Measurements from ENCODE around the gene GSTM1. TPM values are rescaled to one million over a fixed set of nuclear protein-coding genes. Genes with fewer than 3 reads are reported as not detected.

The GSTM1 gene
- not detected in 5 replicates for total RNA-seq (2022; extraction: Qiagen RNA extraction; ENCODE audit: low read depth)

DNA sequence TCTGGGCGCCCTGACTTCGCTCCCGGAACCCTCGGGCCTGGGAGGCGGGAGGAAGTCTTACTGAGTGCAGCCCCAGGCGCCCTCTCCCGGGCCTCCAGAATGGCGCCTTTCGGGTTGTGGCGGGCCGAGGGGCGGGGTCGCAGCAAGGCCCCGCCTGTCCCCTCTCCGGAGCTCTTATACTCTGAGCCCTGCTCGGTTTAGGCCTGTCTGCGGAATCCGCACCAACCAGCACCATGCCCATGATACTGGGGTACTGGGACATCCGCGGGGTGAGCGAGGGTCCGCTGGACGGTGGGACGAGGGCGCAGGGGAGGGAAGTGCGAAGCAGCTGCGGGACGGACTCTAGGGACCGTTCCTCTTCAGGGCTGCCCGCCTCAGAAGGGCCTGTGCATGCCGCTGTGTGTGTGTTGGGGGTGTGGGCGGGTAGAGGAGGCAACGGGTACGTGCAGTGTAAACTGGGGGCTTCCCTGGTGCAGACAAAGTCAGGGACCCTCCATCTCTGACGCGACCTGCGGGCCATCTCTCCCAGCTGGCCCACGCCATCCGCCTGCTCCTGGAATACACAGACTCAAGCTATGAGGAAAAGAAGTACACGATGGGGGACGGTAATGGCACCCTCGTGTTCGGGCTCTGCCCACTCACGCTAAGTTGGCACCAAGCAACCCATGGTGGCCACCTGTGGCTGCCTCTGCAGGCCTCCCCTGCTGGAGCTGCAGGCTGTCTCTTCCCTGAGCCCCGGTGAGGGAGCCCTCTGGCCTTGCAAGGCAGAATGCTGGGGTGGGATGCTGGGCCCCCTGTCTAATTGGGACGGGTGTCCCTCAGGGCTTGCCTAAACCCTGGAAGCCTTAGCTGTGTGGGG, at the start of gene GSTM1:
GSTM1 (plus strand) TSS at position 177 of the 859 bp plus-strand sequence; CDS start at position 234, 57 bp downstream.

DNA sequence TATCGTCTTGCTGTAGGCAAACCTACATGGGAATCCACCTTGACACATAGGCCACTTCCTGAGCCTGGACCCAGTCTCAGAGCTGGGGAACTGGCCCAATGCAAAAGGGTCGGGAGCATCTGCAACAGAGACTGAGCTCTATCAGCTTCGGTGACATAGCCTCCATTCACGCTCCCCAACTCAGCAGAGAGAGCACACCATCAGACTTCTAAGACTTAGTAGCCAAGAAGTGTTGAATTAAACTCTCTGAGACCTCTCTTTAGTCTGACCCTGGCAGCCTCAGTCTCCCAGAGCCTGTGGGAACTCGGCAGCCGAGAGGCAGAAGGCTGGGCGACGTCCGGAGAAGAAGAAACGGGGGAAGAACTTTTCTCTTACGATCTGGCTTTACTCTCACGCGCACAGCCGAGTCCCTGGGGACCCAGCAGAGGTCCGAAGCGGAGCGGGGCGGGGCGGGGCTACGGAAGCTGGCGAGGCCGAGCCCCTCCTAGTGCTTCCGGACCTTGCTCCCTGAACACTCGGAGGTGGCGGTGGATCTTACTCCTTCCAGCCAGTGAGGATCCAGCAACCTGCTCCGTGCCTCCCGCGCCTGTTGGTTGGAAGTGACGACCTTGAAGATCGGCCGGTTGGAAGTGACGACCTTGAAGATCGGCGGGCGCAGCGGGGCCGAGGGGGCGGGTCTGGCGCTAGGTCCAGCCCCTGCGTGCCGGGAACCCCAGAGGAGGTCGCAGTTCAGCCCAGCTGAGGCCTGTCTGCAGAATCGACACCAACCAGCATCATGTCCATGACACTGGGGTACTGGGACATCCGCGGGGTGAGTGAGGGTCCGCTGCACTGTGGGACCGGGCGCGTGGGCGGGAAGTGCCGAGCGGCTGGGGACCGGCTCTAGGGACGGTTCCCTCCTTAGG, 31.8 kb upstream of the GSTM1 start, which contains the start of gene GSTM4:
GSTM4 (plus strand) TSS at position 485 of the 905 bp plus-strand sequence; CDS start at position 776, 291 bp downstream.

DNA sequence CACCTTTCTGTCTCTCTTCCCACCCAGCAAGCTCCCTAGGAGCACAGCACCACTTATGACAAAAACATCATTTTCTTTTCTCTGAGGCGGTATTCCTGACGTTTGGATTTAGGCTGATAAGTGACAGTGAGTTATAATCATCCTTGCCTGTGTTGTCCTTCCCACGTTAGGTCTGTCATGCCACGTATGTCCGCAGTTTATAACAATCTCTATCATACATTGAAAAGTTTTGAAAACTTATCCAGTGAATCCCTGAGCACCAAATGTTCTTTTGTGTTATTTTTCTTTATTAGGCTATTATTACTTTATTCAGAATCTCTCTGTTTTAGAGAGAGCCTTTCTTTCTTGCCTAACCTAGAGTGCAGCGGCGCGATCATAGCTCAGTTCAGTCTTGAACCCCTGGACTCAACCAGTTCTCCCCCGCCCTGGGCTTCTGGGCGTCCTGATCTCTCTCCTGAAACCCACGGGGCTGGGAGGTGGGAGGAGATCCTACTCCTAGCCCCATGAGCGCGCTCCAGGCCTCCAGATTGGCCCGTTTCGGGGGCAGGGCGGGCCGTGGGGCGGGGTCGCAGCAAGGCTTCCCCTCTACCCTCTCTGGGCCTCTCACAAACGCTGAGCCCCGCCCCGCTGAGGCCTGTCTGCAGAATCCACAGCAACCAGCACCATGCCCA, 20.0 kb upstream of the GSTM1 start, which contains the start of gene GSTM2:
GSTM2 (plus strand) TSS at position 606 of the 671 bp plus-strand sequence; CDS start at position 665, 59 bp downstream.

DNA sequence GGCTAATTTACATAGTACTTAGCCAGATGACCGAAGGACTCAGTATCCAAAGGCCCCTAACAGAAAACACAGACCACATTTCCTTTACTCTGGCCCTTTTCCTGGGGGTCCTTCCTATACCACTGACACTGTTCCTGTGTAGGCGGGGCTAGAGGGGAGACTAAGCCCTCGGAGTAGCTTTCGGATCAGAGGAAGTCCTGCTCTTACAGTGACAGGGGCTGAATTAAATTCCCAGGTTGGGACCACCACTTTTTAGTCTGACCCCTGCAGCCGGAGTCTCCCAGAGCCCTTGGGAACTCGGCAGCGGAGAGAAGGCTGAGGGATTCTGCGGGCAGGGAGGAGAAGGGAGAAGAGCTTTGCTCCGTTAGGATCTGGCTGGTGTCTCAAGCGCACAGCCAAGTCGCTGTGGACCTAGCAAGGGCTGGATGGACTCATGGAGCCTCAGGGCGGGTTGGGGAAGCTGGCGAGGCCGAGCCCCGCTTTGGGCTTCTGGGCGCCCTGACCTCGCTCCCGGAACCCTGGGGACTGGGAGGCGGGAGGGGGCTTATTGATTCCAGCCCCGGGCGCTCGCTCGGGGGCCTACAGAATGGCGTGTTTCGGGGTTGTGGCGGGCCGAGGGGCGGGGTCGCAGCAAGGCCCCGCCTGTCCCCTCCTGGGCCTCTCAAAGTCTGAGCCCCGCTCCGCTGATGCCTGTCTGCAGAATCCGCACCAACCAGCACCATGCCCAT, 24.1 kb downstream of the GSTM1 start, which contains the start of gene GSTM5:
GSTM5 (plus strand) TSS at position 659 of the 728 bp plus-strand sequence; CDS start at position 721, 62 bp downstream.

DNA sequence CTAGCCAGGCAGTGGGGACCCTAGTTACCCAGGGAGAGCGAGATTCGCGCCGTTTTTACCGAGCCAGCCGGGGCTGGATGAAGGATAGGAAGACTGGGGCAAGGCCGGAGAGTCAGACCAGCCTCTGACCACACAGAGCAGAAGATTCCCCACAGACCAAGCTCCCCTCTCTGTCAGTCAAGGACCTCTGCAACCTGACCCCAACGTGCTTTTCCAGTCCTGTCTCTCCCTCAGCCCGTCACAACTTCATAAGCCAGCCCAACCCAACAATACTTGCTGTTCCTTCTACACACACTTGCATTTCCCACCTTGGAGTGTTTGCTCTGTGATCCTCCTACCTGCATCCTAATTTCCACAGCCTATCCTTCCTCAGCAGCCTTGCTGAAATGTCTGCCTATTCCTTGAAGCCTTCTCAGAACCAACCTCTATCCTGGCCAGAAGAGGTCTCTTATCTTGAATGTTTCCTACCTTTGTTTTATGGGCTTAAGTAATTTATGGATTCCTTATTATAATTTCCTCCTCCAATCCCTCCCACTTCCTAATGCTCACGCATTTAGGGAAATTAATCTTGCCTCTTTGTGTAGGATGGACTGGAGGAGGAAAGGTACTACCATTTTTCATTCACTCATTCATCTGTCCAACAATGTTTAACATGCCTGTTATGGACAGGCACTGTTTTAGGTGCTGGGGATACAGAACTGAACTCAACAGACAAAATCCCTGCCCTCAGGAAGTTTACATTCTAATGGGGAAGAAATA, 53.2 kb downstream of the GSTM1 start, which contains the start of gene GSTM3:
GSTM3 (minus strand) TSS at position 424 of the 759 bp plus-strand sequence. CDS start 751 bp downstream, outside the sequence.

Other genes with a start within 250 kb of the GSTM1 start
- gene SYPL2, start 221.3 kb upstream of the GSTM1 start, total RNA-seq (2022; extraction: Qiagen RNA extraction; ENCODE audit: low read depth) = 0.07 to 0.23 TPM (median 0.13 TPM) in 5 replicates
- 1.7 to 2.8 TPM (median 2.6 TPM) in 5 replicates for gene ATXN7L2, start 203.9 kb upstream of the GSTM1 start, total RNA-seq (2022; extraction: Qiagen RNA extraction; ENCODE audit: low read depth)
- gene CYB561D1, start 193.7 kb upstream of the GSTM1 start, total RNA-seq (2022; extraction: Qiagen RNA extraction; ENCODE audit: low read depth) = 3.2 to 5.0 TPM (median 4.0 TPM) in 5 replicates
- 0.84 to 1.3 TPM (median 1.2 TPM) in 5 replicates for gene AMIGO1, start 178.1 kb upstream of the GSTM1 start, total RNA-seq (2022; extraction: Qiagen RNA extraction; ENCODE audit: low read depth)
- gene GPR61, start 147.9 kb upstream of the GSTM1 start, total RNA-seq (2022; extraction: Qiagen RNA extraction; ENCODE audit: low read depth) = not detected in 5 replicates
- gene GNAI3, start 139.2 kb upstream of the GSTM1 start, total RNA-seq (2022; extraction: Qiagen RNA extraction; ENCODE audit: low read depth) = 4.6 to 5.5 TPM (median 4.8 TPM) in 5 replicates
- 0.06 to 0.54 TPM in 2 of 5 replicates, not detected in the others for gene GNAT2, start 68.2 kb upstream of the GSTM1 start, total RNA-seq (2022; extraction: Qiagen RNA extraction; ENCODE audit: low read depth)
- 25.2 to 33.1 TPM (median 31.1 TPM) in 5 replicates for gene AMPD2, start 68.0 kb upstream of the GSTM1 start, total RNA-seq (2022; extraction: Qiagen RNA extraction; ENCODE audit: low read depth)
- gene GSTM4, start 31.7 kb upstream of the GSTM1 start, total RNA-seq (2022; extraction: Qiagen RNA extraction; ENCODE audit: low read depth) = 7.9 to 10.1 TPM (median 9.5 TPM) in 5 replicates
- gene GSTM2, start 19.8 kb upstream of the GSTM1 start, total RNA-seq (2022; extraction: Qiagen RNA extraction; ENCODE audit: low read depth) = 3.2 to 5.1 TPM (median 3.4 TPM) in 5 replicates
- not detected in 5 replicates for gene GSTM5, start 24.4 kb downstream of the GSTM1 start, total RNA-seq (2022; extraction: Qiagen RNA extraction; ENCODE audit: low read depth)
- gene GSTM3, start 53.2 kb downstream of the GSTM1 start, total RNA-seq (2022; extraction: Qiagen RNA extraction; ENCODE audit: low read depth) = 21.7 to 28.1 TPM (median 24.7 TPM) in 5 replicates
- 0.87 to 1.8 TPM (median 1.2 TPM) in 5 replicates for gene EPS8L3, start 76.1 kb downstream of the GSTM1 start, total RNA-seq (2022; extraction: Qiagen RNA extraction; ENCODE audit: low read depth)
- 18.1 to 27.0 TPM (median 25.7 TPM) in 5 replicates for gene CSF1, start 223.0 kb downstream of the GSTM1 start, total RNA-seq (2022; extraction: Qiagen RNA extraction; ENCODE audit: low read depth)